Suppressor macrophage treated with lipopolysaccharide for 4 hours (primary cell): ENCODE measurements around the gene HEXD.

ENCODE experiments used
- DNase-seq: peaks from one replicate; pipeline ENCODE4 v3.0.0-alpha.2; 2020

HEXD gene

DNA sequence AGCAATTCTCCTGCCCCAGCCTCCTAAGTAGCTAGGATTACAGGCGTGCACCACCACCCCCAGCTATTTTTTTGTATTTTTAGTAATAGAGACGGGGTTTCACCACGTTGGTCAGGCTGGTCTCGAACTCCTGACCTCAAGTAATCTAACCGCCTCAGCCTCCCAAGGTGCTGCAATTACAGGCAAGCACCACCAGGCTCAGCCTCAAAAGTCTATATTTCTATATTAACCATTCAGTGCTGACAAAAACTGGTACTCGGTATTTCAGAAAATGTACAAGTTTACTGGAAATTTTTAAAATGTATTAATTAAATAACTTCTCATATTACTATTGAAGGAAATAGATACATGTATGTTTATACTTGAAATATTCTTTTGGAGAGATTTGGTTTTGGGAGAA is 1.4 kb upstream of the HEXD start:
- DNase-seq: no peak

- DNase-seq: peak; percentile 67
Measured at GRCh38 chr17:82419540-82419939, 1.4 kb downstream of the HEXD start.

- peak; percentile 78 for DNase-seq
Measured at GRCh38 chr17:82424001-82424862, 6.1 kb downstream of the HEXD start.

- no peak for DNase-seq
Measured at GRCh38 chr17:82424863-82425159, 6.7 kb downstream of the HEXD start.

- no peak for DNase-seq
Measured at GRCh38 chr17:82428546-82428945, 10.4 kb downstream of the HEXD start.

DNA sequence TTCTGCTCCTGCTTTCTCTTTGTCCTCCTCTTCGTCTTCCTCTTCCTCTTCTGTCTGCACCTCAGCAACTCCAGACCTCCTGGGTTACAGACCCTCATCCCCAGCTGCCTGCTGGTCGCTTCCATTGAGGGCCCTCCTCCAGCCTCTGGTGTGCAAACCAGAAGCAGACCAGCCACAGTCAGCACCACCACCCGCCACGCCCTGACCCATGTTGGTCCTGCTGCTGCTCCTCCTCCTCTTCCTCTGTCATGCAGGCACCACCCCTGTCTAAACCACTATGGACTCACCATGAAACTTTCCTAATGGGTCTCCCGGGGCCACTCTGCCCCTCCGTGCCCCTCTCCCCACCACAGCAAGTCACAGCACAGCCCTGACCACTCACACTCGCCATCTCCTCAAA is 11.7 kb downstream of the HEXD start:
- DNase-seq: no peak

GRCh38 chr17:82432017-82432416 is 13.9 kb downstream of the HEXD start:
- no peak for DNase-seq

DNA sequence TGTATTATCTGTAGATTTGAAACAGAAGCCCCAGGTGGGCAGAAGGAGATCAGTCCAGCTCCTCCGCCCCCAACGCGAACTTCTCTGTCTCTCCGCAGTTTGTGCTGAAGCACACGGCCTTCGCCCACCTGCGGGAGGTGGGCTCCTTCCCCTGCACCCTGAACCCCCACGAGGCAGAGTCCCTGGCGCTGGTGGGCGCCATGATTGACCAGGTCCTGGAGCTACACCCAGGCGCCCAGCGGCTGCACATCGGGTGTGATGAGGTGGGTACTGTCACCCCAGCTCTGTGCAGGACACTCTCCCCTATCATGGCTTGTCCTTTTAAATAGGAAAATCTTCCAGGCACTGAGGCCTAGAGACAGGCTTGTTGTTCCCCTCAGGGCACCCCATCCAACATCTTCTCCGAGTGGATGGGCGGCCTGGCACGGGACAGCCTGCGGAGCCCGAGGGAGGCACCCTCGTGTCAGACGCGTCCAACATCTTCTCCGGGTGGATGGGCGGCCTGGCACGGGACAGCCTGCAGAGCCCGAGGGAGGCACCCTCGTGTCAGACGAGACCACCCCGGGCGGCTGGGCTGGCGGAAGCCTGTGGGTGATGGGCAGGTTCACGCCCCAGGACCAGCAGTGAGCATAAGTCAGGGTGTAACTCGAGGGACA is 15.5 kb downstream of the HEXD start:
- no peak for DNase-seq

DNA sequence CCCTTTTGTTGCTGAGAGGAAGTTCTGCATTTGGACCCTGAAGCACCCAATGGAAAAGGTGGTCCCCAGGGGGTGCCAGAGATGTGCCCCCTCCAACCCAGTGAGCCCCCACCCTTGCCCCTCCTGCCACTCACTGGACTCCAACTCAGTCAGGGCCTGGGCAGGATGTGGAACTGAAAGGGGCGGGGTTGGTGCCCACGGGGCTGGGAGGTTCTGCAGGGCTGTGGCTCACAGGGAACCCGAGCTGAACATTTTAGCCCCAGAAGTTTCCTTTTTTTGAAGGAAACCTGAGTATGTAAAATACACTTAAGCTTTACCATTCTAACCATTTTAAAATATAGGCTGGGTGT is 16.0 kb downstream of the HEXD start:
- no peak for DNase-seq

DNA sequence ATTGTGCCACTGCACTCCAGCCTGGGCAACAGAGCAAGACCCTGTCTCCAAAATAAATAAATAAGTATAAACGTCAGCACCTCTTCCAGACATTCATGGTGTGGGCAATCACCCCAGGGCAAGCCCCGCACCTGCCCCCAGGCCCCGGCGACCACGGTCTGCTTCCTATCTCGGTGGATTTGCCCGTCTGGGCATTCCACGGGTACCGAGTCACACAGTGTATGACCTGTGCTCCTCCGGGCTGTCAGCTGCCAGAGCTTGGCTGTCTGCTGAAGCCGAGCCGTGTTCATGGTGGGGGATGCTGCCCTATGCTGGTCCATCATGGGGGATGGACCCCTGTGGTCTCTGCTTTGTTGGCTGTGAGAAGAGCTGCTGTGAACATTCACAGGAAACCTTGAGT is 17.0 kb downstream of the HEXD start:
- DNase-seq: no peak

DNA sequence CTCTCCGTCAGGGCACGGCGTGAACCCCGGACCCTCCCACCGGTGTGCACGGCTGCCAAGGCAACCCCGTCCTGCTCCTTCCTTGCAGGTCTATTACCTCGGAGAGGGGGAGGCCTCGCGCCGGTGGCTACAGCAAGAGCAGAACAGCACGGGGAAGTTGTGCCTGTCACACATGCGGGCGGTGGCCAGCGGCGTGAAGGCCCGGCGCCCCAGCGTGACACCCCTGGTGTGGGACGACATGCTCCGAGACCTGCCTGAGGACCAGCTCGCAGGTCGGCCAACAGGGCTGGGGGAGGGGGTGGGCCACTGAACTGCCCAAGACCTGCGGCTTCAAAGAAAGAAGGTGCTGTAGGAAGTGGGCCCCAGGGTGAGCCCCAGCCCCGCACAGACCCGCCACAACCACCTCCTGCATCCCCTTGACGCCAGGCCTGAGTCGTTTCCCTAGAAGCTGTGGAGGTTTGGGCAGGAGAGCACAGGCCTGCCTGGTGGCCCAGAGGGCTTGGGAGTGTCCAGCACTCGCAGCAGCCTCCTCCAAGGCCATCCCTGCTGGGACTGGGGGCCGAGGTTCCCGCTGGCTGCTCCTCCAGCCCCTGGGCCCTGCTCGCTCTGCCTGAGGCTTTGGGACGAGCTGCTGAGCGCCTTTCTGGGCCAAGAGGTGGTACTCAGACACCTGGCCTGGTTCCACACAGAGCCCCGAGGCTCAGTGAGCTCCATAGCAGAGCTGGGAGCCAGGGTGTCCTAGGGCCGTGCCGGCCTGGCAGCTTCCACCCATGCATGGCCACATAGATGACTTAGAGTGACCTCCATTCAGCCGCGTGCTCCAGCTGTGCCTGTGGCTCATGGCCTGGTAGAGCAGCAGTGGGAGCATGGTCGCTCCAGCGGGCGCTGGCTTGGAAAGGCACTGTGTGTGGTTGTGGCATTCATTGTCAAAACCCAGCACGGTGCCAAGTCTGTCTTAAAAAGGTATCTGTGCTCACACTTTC is 17.7 kb downstream of the HEXD start:
- no peak for DNase-seq

GRCh38 chr17:82436601-82437324 is 18.6 kb downstream of the HEXD start:
- no peak for DNase-seq

GRCh38 chr17:82437325-82437668 is 19.1 kb downstream of the HEXD start:
- no peak for DNase-seq

GRCh38 chr17:82438401-82439193 is 20.4 kb downstream of the HEXD start:
- no peak for DNase-seq

- no peak for DNase-seq
Measured at GRCh38 chr17:82439194-82439828, 21.2 kb downstream of the HEXD start.

GRCh38 chr17:82439829-82440365 is 21.8 kb downstream of the HEXD start:
- DNase-seq: no peak

DNA sequence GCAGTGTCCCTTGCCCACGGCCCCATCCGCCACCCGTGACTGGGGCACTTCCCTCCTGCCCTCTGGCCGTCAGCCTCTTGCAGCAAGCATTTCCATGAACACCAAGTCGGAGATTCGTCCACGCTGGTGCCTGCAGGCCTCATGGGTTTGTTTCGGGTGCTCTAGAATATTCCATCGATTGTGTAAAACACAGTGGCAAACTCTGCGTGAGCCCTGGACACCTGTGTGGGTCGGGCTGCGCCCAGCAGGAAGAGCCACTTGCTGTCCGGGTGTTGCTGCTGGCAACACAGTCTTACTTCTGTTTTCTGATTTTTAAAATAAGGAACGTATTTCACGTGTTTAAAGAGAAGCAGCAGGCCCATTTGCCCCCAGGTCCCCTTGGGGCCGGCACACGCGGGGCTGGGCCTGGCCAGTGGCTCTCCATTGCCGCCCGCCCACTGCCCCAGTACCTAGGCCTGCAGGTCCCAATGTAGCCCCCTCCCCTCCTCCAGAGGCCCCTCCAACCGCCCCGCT is 22.4 kb downstream of the HEXD start:
- DNase-seq: peak; percentile 53

DNA sequence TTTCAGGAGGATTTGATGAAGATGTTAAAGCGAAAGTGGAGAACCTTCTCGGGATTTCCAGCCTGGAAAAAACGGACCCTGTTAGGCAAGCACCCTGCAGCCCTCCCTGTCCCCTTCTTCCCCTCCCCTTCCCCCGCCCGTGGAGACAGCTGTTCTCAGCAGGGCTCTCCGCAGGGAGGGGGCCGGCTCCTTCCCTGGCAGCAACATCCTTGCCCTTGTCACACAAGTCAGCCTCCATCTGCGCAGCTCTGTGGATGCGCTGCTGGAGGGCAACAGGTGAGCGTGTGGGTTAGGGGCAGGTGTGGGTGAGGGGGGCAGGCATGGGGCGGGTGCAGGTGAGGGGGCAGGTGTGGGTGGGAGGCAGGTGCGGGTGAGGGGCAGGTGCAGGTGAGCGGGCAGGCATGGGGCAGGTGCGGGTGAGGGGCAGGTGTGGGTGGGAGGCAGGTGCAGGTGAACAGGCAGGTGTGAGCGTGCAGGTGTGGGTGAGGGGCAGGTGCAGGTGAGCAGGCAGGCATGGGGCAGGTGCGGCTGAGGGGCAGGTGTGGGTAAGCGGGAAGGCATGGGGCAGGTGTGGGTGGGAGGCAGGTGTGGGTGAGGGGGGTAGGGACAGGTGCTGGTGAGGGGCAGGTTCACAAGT is 23.0 kb downstream of the HEXD start:
- DNase-seq: peak; percentile 60

GRCh38 chr17:82441691-82442487 is 23.7 kb downstream of the HEXD start:
- DNase-seq: no peak
